ENCODE results near the gene SCG3.

DNA sequence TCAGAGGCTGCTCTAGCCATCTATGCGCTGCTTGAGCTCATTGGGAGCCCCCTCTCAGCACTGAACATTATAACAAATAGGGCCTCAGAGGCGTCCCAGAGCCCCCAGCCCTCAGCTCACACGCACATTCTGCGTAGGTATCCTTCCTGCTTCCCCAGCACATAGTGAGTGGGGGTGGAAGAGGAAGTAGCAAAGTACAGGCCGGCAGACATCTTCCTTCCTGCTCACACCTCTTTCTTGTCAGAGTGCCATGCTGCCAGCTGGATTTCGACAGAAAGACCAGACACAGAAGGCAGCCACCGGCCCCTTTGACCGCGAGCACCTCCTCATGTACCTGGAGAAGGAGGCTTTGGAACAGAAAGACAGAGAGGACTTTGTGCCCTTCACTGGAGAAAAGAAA, 86.7 kb downstream of the SCG3 start:
- TF ChIP-seq YY1 (IDR thresholded peaks at IDR 0.05; ENCODE audit: insufficient read depth, insufficient read length) (no peak), ZNF274 (IDR thresholded peaks at IDR 0.05; ENCODE audit: low read depth, low read length) (no peak)
